Endothelial cell of umbilical vein (primary cell): Measurements from ENCODE around the gene CFAP43. TPM values are rescaled to one million over a fixed set of nuclear protein-coding genes. Genes with fewer than 3 reads are reported as not detected.

Source experiments
- BruUV-seq: library from RNA; stranded (reverse); fragments of 400-500 nt; replicated peaks from 2 replicates; lab custom pipeline; 2021; lab: Mats Ljungman, UMichigan
- CTCF ChIA-PET: fragments of 300-600, 350-600 bp; sonication (Branson Sonifier 250); formaldehyde crosslinking; loops from one replicate; lab custom pipeline; 2021; ENCODE audit warnings: antibody characterized with exemption, inconsistent platforms; lab: Charles Lee
- POLR2A ChIA-PET: fragments of 300-600, 350-600 bp; sonication (Branson Sonifier 250); formaldehyde crosslinking; loops from one replicate; lab custom pipeline; 2021; ENCODE audit warnings: antibody characterized with exemption, inconsistent platforms; lab: Charles Lee
- DNase-seq: peaks from one replicate; pipeline ENCODE4 v3.0.0-alpha.2; 2011; ENCODE audit warnings: low read depth, low spot score
- FAIRE-seq: peaks from 2 replicates; lab custom pipeline; 2011; peaks lifted over from hg19 to GRCh38; lab: Jason Lieb, UNC
- H2AFZ ChIP-seq: 2 replicates; pipeline ENCODE4 v1.6.0; 2012; ENCODE audit warnings: low read depth, low read length, control low read depth, inconsistent platforms
- H3K27ac ChIP-seq: 2 replicates; pipeline ENCODE4 v1.5.1; 2011; ENCODE audit warnings: low read depth, mild to moderate bottlenecking, control low read depth, low read length, moderate library complexity; ENCODE audit not compliant: insufficient read depth
- H3K27me3 ChIP-seq, 2 experiments: 2 replicates each; pipeline versions ENCODE4 v1.6.0 to v1.6.1; 2011; ENCODE audit warnings: low read length in 2 of 2, mixed read lengths in 1 of 2; ENCODE audit not compliant: control insufficient read depth in 2 of 2, insufficient read depth in 2 of 2
- H3K36me3 ChIP-seq, 2 experiments: 2 replicates in 1 of 2; 3 replicates in 1 of 2; pipeline ENCODE4 v1.5.1; 2011; ENCODE audit warnings: low read length in 2 of 2, mild to moderate bottlenecking in 1 of 2, moderate library complexity in 1 of 2; ENCODE audit not compliant: control insufficient read depth in 2 of 2, insufficient read depth in 2 of 2; ENCODE audit errors: extremely low read depth in 1 of 2
- H3K4me1 ChIP-seq: 3 replicates; pipeline ENCODE4 v1.5.1; 2011; ENCODE audit warnings: mild to moderate bottlenecking, low read length; ENCODE audit not compliant: control insufficient read depth, insufficient read depth; ENCODE audit errors: extremely low read depth
- H3K4me2 ChIP-seq: 2 replicates; pipeline ENCODE4 v1.6.1; 2011; ENCODE audit warnings: low read length, control low read depth, mixed read lengths; ENCODE audit not compliant: insufficient read depth
- H3K4me3 ChIP-seq, 3 experiments: fragments of 200-600 bp in 1 of 3; sonication (generic), shearing (Covaris generic) in 1 of 3; replicated peaks in 1 of 3; 2 replicates each; pipeline ENCODE4 v1.5.1; 2011 to 2016; ENCODE audit warnings: control low read depth in 3 of 3, low read length in 3 of 3, mild to moderate bottlenecking in 2 of 3, inconsistent platforms in 1 of 3, low read depth in 1 of 3, moderate library complexity in 1 of 3; ENCODE audit not compliant: insufficient read depth in 1 of 3
- H3K79me2 ChIP-seq: 2 replicates; pipeline ENCODE4 v1.6.0; 2012; ENCODE audit warnings: low read length, inconsistent platforms; ENCODE audit not compliant: control insufficient read depth, insufficient read depth
- H3K9ac ChIP-seq: replicated peaks from 2 replicates; pipeline ENCODE3; 2011; ENCODE audit warnings: low read length, control low read depth; ENCODE audit not compliant: insufficient read depth; ENCODE audit errors: extremely low read depth
- H3K9me1 ChIP-seq: replicated peaks from 3 replicates; pipeline ENCODE4 v1.6.0; 2011; ENCODE audit warnings: mild to moderate bottlenecking, low read length; ENCODE audit not compliant: control insufficient read depth, insufficient read depth; ENCODE audit errors: extremely low read depth
- H3K9me3 ChIP-seq: replicated peaks from 2 replicates; pipeline ENCODE4 v1.5.1; 2012; ENCODE audit warnings: low read length, inconsistent platforms; ENCODE audit not compliant: control insufficient read depth, insufficient read depth
- H4K20me1 ChIP-seq: replicated peaks from 2 replicates; pipeline ENCODE3; 2011; ENCODE audit warnings: mild to moderate bottlenecking, low read length; ENCODE audit not compliant: control insufficient read depth, insufficient read depth; ENCODE audit errors: extremely low read depth
- EZH2 ChIP-seq: IDR thresholded peaks from 2 replicates; pipeline ENCODE4 v1.6.1; 2012; ENCODE audit warnings: borderline replicate concordance, low read depth, mild to moderate bottlenecking, moderate library complexity, low read length, inconsistent platforms; ENCODE audit not compliant: severe bottlenecking
- FOS ChIP-seq: IDR thresholded peaks from 2 replicates; pipeline ENCODE4 v1.6.1; 2011; ENCODE audit warnings: mild to moderate bottlenecking, low read length, moderate library complexity, borderline replicate concordance; ENCODE audit not compliant: insufficient read depth
- GATA2 ChIP-seq: IDR thresholded peaks from 2 replicates; pipeline ENCODE4 v1.7.0; 2011; ENCODE audit warnings: low read depth, mild to moderate bottlenecking, moderate library complexity, mixed read lengths, low read length; ENCODE audit not compliant: insufficient read length, insufficient read depth
- JUN ChIP-seq: IDR thresholded peaks from 2 replicates; pipeline ENCODE4 v1.6.1; 2011; ENCODE audit warnings: borderline replicate concordance, low read depth; ENCODE audit not compliant: insufficient read length, insufficient read depth
- MYC ChIP-seq: IDR thresholded peaks from one replicate; pipeline ENCODE4 v1.6.1; 2011; ENCODE audit warnings: mild to moderate bottlenecking, low read depth, low read length
- POLR2A ChIP-seq: IDR thresholded peaks from 2 replicates; pipeline ENCODE4 v1.6.1; 2012; ENCODE audit warnings: low read depth, mild to moderate bottlenecking, control low read depth, low read length
- POLR2AphosphoS5 ChIP-seq: IDR thresholded peaks from 2 replicates; pipeline ENCODE4 v1.6.1; 2012; ENCODE audit warnings: low read depth, mild to moderate bottlenecking, control low read depth, low read length, moderate library complexity; ENCODE audit not compliant: insufficient read depth
- dilution Hi-C: fragments of 300-500 bp; cut with MboI; formaldehyde crosslinking; loops from one replicate; pipeline ENCODE4 v1.15.0; 2019; ENCODE audit warnings: low sequenced_read_pairs; ENCODE audit not compliant: extremely low pct_ligation_motif_present
- intact Hi-C: fragments of 100-400 bp; cut with micrococcal nuclease; formaldehyde crosslinking; loops from one replicate; pipeline ENCODE4 v1.10.0; 2022
- polyA plus RNA-seq, 4 experiments: library from polyadenylated mRNA; depleted of rRNA in 3 of 4; stranded (reverse) in 3 of 4; unstranded in 1 of 4; fragments of >200 nt; gene quantifications; 2 replicates each; pipeline versions ENCODE4 v1.2.1 to v1.2.3, GENCODE V29; 2011 to 2012; ENCODE audit warnings: missing spikeins in 1 of 4
- total RNA-seq: library from RNA; stranded (reverse); gene quantifications from 2 replicates; pipeline ENCODE4 v1.2.3, GENCODE V29; 2021
- TF ChIP-seq, protein P1 (sequence below), 2 donors: IDR thresholded peaks; 1 replicate in 1 of 2; 2 replicates in 1 of 2; pipeline ENCODE4 v1.5.1; 2011; ENCODE audit warnings: low read length in 2 of 2, mild to moderate bottlenecking in 2 of 2, moderate library complexity in 2 of 2, control low read depth in 1 of 2, inconsistent platforms in 1 of 2, low read depth in 1 of 2; ENCODE audit not compliant: insufficient read depth in 1 of 2; ENCODE audit errors: extremely low read depth in 1 of 2
- TF ChIP-seq, protein P2 (sequence below): IDR thresholded peaks from 2 replicates; pipeline ENCODE4 v1.6.1; 2011; ENCODE audit not compliant: insufficient read depth, insufficient read length

CFAP43 gene
- total and polyA plus RNA-seq, 2 donors (not counting 3 experiments of a cell fraction or from before 2014, with no cell fraction given): 0.04 TPM; not detected in 1

DNA sequence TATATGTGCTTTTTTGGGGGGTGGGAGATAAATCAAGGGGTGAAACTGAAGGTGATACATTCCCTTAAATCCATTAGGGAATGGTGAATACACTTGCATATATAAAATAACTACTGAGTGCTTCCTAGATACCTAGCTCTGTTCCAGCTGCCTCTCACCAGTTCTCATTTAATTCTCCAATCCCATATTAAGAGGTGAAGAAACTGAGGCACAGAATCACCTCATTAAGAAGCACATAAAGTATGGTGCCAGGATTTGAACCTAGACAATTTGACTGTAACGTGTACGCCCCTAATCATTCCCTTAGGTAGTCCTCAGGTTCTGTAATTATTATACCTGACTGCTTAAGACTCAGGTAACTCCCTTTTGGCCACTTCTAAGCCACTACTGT lies 111.7 kb downstream of the CFAP43 start:
- no TSS peak for BruUV-seq
- no peaks in the 10 kb centered on the region for H3K9me1 ChIP-seq
- peak overlapping the region; percentile 99 for H3K9ac ChIP-seq
- ChIA-PET CTCF (interaction anchor here (1.2 to 4.9 kb wide), 18 partner anchors 8 to 232 kb away, joined by 3 to 87 read pairs (median 8); no protein-coding TSS in a partner anchor), POLR2A (interaction anchor here (0.7 kb wide), 1 partner anchor 66 kb away, joined by 3 read pairs; no protein-coding TSS in a partner anchor)
- H3K27ac ChIP-seq: peak overlapping the region; percentile 97
- H3K79me2 ChIP-seq: no peaks in the 10 kb centered on the region
- no peaks in the 10 kb centered on the region for H3K9me3 ChIP-seq
- peak overlapping the region in 1 of 3 experiments; percentile 20 for H3K4me3 ChIP-seq
- dilution Hi-C loops: no loop called here
- FAIRE-seq: no peak
- peaks cover 27% of the 10 kb centered on the region for H3K4me1 ChIP-seq
- H3K4me2 ChIP-seq: peak overlapping the region; percentile 86
- H3K27me3 ChIP-seq: no peaks in the 10 kb centered on the region
- H4K20me1 ChIP-seq: no peaks in the 10 kb centered on the region
- H2AFZ ChIP-seq: peak overlapping the region; percentile 84
- no peak for TF ChIP-seq POLR2AphosphoS5
- TF ChIP-seq POLR2A: no peak
- TF ChIP-seq, protein P1, sequence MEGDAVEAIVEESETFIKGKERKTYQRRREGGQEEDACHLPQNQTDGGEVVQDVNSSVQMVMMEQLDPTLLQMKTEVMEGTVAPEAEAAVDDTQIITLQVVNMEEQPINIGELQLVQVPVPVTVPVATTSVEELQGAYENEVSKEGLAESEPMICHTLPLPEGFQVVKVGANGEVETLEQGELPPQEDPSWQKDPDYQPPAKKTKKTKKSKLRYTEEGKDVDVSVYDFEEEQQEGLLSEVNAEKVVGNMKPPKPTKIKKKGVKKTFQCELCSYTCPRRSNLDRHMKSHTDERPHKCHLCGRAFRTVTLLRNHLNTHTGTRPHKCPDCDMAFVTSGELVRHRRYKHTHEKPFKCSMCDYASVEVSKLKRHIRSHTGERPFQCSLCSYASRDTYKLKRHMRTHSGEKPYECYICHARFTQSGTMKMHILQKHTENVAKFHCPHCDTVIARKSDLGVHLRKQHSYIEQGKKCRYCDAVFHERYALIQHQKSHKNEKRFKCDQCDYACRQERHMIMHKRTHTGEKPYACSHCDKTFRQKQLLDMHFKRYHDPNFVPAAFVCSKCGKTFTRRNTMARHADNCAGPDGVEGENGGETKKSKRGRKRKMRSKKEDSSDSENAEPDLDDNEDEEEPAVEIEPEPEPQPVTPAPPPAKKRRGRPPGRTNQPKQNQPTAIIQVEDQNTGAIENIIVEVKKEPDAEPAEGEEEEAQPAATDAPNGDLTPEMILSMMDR (IDR thresholded peaks at IDR 0.05; ENCODE audit: extremely low read depth in 1 of 2, insufficient read depth in 1 of 2, low read depth in 1 of 2, low read length in 2 of 2): no peak
- TF ChIP-seq MYC: no peak
- no peak for TF ChIP-seq EZH2
- TF ChIP-seq, protein P2, sequence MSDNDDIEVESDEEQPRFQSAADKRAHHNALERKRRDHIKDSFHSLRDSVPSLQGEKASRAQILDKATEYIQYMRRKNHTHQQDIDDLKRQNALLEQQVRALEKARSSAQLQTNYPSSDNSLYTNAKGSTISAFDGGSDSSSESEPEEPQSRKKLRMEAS: no peak
- TF ChIP-seq FOS: no peak
- no peak for TF ChIP-seq GATA2
- no peak for TF ChIP-seq JUN
- intact Hi-C loops: loop anchor here (2.0 to 5.0 kb wide), 3 partner anchors 136 to 363 kb away; partner anchors contain the start of gene STN1
- no peaks in the 10 kb centered on the region for H3K36me3 ChIP-seq
- no peak for DNase-seq
